ENCODE data around the gene MCM7.

The MCM7 gene

DNA sequence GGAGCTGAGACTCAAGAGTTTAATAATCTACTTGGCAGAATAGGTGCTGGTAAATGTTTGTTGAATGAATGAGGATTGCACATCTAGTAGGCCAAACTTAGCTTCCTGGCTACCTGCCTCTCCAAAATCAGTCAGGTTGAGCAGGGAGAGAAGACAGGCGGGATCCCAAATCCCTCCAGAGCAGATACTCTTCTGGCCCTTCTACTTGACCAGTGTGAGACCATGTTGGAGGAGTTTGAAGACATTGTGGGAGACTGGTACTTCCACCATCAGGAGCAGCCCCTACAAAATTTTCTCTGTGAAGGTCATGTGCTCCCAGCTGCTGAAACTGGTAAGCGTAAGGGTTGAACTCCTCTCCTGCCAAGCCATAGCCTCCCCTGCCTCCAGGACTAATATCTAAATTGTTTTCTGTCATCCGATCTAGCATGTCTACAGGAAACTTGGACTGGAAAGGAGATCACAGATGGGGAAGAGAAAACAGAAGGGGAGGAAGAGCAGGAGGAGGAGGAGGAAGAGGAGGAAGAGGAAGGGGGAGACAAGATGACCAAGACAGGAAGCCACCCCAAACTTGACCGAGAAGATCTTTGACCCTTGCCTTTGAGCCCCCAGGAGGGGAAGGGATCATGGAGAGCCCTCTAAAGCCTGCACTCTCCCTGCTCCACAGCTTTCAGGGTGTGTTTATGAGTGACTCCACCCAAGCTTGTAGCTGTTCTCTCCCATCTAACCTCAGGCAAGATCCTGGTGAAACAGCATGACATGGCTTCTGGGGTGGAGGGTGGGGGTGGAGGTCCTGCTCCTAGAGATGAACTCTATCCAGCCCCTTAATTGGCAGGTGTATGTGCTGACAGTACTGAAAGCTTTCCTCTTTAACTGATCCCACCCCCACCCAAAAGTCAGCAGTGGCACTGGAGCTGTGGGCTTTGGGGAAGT lies 23.4 kb upstream of the MCM7 start:
- in situ Hi-C loops (cut with MboI; ENCODE audit: low sequenced_read_pairs), result no loop called here

DNA sequence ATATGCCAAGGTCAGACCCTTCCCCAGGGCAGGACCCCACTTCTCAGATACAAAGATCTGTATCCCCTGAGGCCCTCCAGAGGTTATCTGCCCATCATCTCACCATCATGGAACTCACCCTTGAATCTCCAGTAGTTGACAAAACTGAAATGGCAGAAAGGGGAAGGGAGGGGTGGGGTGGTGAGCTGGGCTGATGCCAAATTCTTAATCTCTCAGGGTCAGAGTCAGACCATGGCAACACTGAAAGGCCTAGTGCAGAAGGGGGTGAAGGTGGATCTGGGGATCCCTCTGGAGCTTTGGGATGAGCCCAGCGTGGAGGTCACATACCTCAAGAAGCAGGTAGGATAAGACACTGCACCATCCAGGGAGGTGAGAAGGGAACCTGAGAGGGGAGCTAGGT lies 21.4 kb upstream of the MCM7 start:
- in situ Hi-C loops (cut with MboI; ENCODE audit: low sequenced_read_pairs), result no loop called here

DNA sequence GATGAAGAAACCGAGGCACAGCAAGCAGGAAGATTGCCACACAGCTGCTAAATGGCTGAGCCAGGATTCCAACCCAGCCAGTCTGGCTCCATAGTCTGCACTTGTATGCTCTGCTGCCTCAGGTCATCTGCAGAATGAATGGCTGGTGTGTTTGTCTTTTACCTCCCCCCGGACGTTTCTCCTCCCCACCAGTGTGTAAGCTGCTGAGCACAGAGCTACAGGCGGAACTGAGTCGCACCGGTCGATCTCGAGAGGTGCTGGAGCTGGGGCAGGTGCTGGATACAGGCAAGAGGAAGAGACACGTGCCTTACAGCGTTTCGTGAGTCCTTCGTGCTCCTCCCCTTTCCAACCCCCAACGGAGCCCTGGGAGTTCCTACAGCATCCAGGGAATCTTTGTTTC lies 20.9 kb upstream of the MCM7 start:
- in situ Hi-C loops (cut with MboI; ENCODE audit: low sequenced_read_pairs), result no loop called here

DNA sequence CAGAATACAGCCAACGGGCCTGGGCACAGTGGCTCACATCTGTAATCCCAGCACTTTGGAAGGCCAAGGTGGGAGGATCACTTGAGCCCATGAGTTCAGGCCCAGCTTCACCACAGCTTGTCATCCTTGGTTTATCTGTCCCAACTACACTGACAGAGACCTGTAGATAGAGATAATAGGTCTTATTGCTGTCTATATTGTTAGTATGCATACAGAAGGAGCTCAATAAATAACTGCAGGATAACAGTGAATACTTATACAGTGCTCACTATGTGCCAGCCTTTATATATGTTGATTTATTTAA lies 19.5 kb upstream of the MCM7 start:
- in situ Hi-C loops (cut with MboI; ENCODE audit: low sequenced_read_pairs), result no loop called here

DNA sequence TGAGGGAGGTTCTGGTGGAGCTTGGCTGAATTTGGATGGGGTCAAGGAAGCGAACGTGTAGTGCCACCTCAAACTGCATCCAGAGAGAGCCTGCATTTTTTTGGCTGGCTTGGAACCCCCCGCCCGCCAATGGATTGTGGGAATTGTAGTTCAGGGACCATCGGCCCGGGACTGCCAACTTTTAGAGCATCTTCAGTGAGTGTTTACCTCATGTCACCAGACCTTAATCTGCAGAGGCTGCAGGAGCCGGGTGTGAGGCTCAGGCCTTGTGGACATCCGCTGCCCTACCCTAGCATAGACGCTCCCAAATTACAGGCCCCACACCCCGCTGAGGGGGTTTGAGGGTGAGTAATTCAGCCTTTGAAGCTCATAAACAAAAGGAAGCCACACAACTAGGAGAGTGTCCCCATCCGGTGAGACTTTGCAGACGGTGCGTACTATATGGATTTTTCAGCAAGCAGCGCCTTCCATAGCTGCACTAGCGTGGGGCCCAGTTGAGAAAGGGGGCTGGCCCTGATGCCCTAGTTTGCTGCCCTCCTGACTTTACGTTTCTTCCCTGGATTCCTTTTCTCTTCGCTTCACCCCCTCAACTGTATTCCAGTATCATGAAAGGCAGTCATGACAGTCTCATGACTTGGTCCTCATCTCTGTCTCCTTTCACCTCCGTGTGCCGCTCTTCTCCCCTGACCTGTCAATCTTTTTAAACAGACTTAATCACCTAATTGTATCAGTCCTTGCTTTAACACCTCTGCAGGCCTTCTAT lies 19.0 kb upstream of the MCM7 start:
- in situ Hi-C loops (cut with MboI; ENCODE audit: low sequenced_read_pairs), result no loop called here

DNA sequence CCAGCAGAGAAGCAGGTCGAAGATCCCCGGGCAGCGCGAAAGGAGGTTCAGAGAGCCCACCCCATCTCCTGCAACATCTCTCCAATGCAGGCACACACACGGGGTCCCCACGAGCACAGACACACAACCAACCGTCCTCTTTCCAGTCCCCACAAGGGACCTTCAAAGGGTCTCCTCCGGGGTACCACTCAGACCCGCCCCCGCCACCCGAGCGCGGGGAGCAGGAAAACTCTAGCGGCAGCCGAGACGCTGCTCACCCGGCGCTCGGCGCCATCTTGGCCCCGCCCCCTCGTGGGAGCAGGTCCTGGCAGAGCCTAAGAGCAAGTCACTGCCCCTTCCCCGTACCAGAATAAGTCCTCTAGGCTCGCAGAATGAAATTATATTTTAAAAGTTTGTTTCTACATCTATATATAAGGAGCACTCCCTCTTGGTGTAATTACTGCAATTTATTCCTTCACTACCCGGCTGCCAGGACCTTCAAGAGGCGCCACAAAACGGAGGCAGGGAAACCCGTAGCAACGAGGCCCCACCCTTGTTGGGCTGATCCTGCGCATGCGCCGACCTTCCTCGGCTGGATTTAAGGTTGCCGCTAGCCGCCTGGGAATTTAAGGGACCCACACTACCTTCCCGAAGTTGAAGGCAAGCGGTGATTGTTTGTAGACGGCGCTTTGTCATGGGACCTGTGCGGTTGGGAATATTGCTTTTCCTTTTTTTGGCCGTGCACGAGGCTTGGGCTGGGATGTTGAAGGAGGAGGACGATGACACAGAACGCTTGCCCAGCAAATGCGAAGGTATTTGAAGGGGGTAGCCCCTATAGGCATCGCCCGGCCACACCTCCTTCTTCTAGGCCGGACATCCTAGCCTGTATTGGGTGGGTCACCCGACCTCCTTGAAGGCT lies 18.1 kb upstream of the MCM7 start, which contains the start of the genes CNPY4 and TAF6:
TSS of gene CNPY4 (plus strand) at position 563 of the 898 bp plus-strand sequence. CDS start at position 674, 111 bp downstream.
TSS of gene TAF6 (minus strand) at position 287 of the 898 bp plus-strand sequence. CDS start 5,149 bp downstream, outside the sequence.
- in situ Hi-C loops (cut with MboI; ENCODE audit: low sequenced_read_pairs), result no loop called here

DNA sequence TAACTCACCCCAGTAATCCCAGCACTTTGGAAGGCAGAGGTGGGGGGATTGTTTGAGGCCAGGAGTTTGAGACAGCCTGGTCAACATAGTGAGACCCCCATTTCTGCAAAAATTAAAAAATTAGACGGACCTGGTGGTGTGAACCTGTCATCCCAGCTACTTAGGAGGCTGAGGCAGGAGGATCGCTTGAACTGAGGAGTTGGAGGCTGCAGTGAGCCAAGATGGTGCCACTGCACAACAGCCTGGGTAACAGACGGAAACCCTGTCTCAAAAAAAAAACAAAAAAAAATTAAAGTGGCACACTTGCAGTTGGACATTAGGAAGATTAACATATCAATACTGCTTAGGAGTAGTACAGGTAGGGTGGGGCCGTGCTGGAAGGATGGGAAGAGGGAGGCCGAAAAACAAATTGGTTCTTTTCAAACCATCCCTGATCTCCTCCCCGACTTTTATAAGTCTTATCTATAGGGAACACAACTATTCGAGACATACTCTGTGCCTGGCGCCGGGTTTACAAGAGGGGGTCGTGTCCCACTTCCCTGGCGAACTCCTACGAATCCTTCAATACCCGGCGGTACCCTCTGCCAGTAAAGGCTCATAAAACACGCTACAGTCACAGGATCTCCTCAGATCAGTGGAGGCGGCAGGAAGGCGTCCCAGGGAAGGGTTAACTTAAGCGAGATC lies 17.3 kb upstream of the MCM7 start:
- in situ Hi-C loops (cut with MboI; ENCODE audit: low sequenced_read_pairs), result no loop called here

DNA sequence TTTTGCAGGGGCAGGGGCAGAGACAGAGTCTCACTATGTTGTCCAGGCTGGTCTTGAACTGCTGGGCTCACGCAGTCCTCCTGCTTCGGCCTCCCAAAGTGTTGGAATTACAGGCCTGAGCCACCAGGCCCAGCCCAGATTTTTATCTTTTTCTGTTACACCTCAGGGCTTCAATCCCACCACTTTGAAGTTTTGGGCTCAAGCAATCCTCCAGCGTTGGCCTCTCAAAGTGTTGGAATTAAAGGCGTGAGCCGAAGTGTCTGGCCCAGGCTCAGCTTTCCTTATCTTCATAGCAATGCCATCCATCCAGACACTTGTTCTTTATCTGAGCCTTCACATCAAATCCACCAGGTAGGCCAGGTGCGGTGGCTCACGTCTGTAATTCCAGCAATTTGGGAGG lies 13.8 kb upstream of the MCM7 start:
- in situ Hi-C loops (cut with MboI; ENCODE audit: low sequenced_read_pairs), result no loop called here

DNA sequence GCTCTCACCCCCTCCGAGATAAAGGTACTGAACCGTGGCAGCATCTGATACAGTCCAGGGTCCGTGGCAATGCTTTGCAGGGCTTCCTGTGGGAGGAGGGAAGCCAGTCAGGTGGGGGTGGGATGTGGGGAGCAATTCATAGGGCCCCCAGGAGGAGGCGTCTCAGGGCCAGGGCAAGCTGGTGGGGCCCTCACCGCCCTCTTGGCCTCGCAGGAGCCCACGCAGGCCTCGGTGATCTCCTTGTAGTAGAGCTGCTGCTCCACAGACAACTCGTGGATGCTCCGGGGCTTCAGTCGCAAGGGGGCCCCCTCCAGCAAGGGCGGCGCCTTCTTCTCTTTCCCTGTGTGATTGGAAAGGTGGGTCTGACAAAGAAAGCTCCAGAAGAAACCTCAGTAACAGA lies 10.7 kb upstream of the MCM7 start:
- in situ Hi-C loops (cut with MboI; ENCODE audit: low sequenced_read_pairs), result no loop called here

DNA sequence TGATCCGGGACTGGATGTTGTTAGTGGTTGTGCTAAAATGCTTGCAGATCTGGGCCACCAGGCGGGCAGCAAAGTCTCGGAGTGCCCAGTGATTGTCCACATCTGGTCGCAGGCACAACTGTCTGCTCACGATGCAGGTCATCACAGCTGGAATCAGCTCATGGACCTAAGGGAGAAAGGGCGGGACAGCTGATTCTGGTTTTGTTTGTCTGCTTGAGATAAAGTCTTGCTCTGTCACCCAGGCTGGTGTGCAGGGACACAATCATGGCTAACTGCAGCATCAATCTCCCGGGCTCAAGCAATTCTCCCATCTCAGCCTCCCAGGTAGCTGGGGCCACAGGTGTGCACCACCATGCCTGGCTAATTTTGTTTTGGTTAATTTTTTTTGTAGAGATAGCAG lies 10.0 kb upstream of the MCM7 start:
- in situ Hi-C loops (cut with MboI; ENCODE audit: low sequenced_read_pairs), result no loop called here

DNA sequence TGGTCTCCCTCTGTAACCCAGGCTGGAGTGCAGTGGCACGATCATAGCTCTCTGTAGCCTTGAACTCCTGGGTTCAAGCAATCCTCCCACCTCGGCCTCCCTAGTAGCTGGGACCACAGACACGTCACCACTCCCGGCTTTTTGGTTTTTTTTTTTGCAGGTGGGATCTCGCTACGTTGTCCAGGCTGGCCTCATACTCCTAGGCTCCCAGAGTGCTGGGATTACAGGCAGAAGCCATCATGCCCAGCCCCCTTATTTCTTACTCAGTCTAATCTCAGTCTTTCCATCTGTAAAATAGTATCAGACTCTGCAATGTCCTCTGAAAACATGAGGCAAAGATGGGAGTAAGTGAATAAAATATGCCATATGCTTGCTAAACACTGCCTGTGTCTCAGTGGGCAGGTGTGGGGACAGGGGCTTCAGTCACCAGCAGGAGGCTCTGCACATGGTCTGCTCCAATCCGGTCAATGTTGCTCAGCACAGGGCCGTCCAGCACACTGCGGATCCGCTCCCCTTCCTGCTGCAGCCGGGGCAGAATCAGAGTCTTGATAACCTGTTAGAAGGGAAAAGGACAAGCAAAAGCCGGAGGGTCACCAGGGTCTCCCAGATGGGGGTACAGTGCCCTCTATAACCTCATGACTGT lies 8.4 kb upstream of the MCM7 start:
- in situ Hi-C loops (cut with MboI; ENCODE audit: low sequenced_read_pairs), result no loop called here

DNA sequence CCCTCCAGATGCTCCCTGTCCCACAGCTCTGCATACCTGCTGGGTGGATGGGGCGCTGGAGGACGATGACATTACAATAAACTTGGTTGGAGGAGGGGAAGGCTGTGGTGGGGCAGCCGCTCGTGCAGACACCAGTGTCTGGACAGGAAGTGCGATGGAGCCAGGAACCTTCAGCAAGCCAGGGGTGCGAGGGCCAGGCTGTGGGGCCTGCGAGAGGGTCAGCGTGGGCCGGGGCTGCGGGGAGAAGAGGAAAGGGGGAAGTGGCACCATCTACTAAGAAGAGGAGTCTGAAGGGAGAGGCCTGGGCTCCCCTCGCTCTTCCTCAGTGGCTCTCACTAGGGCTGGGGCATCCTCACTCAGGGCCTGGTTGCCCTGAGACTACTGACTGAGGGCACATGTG lies 6.7 kb upstream of the MCM7 start:
- in situ Hi-C loops (cut with MboI; ENCODE audit: low sequenced_read_pairs), result no loop called here

DNA sequence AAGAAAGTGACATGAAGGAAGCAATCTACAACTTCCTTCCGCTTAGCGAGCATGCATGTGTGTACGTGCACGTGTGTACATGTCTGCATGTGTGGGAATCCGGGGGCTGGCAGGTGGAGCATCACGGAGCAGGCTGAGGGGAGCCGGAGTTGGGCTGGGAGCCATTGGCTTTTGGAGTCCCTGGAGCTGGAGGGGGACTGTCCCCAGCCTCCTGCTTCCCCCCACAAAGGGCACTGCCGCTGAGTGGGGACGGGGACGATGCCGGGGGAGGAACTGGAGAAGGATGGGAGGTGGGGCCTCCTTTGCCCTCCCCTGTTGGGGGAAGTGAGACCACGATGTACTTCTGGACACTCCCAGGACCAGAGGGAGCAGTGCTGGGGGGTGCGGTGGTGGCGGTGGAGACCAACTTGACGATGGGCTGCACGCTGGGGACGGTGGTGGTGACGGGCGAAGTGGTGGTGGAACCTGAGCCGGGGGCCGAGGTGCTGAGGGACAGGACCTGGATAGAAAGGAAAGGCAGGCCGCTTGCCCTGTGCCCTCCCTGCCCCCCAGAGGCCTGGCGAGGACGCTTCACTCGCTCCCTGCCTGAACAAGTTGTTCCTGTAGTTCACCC lies 6.0 kb upstream of the MCM7 start:
- in situ Hi-C loops (cut with MboI; ENCODE audit: low sequenced_read_pairs), result no loop called here

DNA sequence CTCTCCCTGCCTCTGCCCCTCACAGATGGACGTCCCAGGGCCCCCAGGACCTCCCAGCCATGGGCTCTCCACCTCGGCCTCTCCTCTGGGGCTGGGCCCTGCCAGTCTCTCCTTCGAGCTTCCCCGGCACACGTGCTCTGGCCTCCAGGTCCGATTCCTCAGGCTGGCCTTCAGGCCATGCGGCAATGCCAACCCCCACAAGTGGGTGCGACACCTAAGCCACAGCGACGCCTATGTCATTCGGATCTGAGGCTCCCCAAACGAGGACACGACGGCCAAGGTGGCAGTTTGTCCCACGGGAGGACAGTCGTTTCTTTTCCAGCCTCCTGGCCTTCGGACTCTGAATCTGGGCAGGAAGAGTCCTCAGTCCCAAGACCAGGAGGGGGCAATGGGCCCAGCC lies 5.4 kb upstream of the MCM7 start:
- in situ Hi-C loops (cut with MboI; ENCODE audit: low sequenced_read_pairs), result no loop called here

DNA sequence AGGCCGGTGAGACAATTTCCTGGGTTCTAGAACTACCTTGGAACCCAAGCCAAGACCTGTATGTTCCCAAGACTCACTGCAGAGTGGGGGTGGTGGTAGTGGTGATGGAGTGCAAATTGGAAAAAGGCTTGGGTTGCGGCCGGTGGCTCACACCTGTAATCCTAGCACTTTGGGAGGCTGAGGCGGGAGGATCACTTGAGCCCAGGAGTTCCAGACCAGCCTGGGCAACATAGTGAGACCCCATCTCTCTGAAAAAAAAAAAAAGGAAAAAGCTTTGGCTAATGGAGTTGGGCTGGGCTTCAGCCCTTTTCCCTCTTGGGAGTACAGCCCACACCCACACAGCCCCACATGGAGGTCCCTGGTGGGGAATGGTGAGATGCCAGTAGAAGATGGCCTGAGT lies 4.3 kb upstream of the MCM7 start:
- in situ Hi-C loops (cut with MboI; ENCODE audit: low sequenced_read_pairs), result no loop called here

DNA sequence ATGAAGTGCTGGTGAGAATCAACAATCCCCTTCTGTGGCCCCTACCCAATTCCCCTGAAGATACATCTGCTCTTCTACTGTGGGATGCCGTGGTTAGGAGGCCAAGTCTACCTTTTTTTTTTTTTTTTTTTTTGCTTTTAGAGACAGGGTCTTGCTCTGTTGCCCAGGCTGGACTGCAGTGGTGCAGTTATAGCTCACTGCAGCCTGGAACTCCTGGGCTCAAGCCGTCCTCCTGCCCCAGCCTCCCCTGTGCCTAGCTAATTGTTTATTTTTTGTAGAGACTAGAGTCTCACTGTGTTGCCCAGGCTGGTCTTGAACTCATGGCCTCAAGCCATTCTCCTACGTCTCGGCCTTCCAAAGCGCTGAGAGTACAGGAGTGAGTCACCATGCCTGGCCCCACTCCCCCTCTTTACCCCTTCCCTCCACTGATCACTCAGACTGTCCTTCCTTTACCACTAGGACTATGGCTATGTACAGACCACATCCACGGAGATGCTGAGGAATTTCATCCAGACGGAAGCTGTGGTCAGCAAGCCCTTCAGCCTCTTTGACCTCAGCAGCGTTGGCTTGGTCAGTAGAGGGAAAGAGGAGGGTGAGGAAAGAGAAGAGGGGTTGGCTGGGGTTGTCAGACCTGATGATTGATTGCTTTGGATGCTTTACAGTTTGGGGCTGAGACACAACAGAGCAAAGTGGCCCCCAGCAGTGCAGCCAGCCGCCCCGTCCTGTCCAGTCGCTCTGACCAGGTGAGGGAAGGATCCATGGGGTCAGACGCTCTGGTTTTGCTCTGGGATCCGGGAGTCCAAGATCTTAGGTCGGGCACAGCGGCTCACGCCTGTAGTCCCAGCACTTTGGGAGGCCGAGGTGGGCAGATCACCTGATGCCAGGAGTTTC lies 2.0 kb upstream of the MCM7 start:
- in situ Hi-C loops (cut with MboI; ENCODE audit: low sequenced_read_pairs), result no loop called here

DNA sequence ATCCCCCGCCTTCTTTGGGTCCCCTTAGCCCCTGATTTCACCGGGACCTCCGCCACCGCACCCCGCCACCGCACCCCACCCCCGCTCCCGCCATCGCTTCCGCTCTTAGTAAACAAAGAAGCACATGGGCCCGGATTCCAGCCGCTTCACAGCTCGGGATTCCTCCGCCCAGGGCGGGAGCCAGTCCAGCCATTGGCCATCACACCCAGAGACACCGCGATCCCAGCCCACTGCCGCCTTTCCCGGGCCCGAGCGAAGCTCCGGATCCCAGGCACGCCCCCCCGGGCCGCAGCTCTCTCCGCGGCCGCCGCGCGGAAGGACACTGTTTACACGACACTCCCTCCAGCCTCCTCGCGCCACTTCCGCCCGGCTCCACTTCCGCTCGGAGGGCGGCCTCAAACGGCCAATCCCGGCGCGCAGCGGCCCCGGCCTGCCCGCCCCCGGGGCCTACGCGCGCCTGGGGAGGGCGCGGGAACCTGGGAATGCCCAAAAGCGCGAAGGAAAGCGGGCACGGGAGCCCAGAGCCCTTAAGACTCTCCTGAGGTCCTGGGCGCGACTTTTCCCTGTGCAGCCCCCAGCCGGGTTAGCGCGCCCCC lies 679 bp downstream of the MCM7 start:
- in situ Hi-C loops (cut with MboI; ENCODE audit: low sequenced_read_pairs), result no loop called here

DNA sequence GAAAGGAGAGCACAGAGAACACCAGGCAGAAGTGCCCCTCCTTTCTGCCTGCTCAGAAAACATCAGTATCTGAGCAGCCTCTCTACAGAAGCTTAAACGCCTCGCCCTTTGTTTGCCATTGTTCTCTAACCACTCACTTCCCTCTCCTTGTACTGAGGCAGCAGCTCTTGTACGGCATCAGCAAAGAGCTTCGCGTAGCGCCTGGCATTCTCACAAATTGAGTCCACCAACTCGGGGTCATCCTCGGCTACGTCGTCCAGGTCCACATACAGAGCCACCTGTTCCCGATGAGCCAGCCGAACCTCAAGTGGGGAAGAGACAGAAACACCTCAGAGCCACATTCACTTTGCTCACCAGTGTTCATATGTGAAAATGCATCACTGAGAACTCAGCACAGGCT lies 1.7 kb downstream of the MCM7 start:
- in situ Hi-C loops (cut with MboI; ENCODE audit: low sequenced_read_pairs), result no loop called here

Data from hTERT RPE-1 (cell line).